ENCODE measurements around the gene PLIN3. TPM values are rescaled to one million over a fixed set of nuclear protein-coding genes. Genes with fewer than 3 reads are reported as not detected.
A peak's percentile ranks its signal among the peaks of the same experiment; 100 is the strongest.
"Not testable (repeated sequence)": the region's sequence is repeated elsewhere in the genome, so short reads cannot be mapped to it uniquely, and the experiment has no call there.

Gene PLIN3
- total RNA-seq, 2 experiments from 2014 or later, result 36.6 to 37.7 TPM

GRCh38 chr19:4816950-4817278 is 50.6 kb downstream of the PLIN3 start:
- peaks cover 22% of the 10 kb centered on the region for H3K4me1 Mint-ChIP-seq (ENCODE audit: low read depth)
- no peaks in the 10 kb centered on the region for H3K9me3 Mint-ChIP-seq
- ChIA-PET POLR2A (interaction anchor here (0.8 to 1.4 kb wide), 4 partner anchors 9 to 95 kb away, joined by 3 to 6 read pairs (median 4); no protein-coding TSS in a partner anchor), CTCF (interaction anchor here (0.7 to 1.1 kb wide), 4 partner anchors 27 to 215 kb away, joined by 3 to 5 read pairs (median 4); no protein-coding TSS in a partner anchor)
- no peaks in the 10 kb centered on the region for H3K27me3 Mint-ChIP-seq
- no peak overlapping the region for H3K27ac Mint-ChIP-seq
- H3K4me3 Mint-ChIP-seq, result no peak overlapping the region
- H3K36me3 Mint-ChIP-seq, result peaks cover 14% of the 10 kb centered on the region
- intact Hi-C loops (cut with micrococcal nuclease), result no loop called here
- no peak for DNase-seq

GRCh38 chr19:4816202-4816949 is 51.1 kb downstream of the PLIN3 start:
- H3K27ac Mint-ChIP-seq, result no peak overlapping the region
- peaks cover 14% of the 10 kb centered on the region for H3K36me3 Mint-ChIP-seq
- no peaks in the 10 kb centered on the region for H3K9me3 Mint-ChIP-seq
- H3K4me1 Mint-ChIP-seq (ENCODE audit: low read depth), result peaks cover 25% of the 10 kb centered on the region
- ChIA-PET CTCF (interaction anchor here (0.7 to 0.8 kb wide), 2 partner anchors 33 to 35 kb away, joined by 3 to 4 read pairs; no protein-coding TSS in a partner anchor), POLR2A (interaction anchor here (0.8 to 1.4 kb wide), 2 partner anchors 14 to 96 kb away, joined by 3 to 6 read pairs; no protein-coding TSS in a partner anchor)
- H3K27me3 Mint-ChIP-seq, result no peaks in the 10 kb centered on the region
- no peak for DNase-seq
- intact Hi-C loops (cut with micrococcal nuclease), result no loop called here
- H3K4me3 Mint-ChIP-seq, result no peak overlapping the region

- H3K36me3 Mint-ChIP-seq, result peaks cover 14% of the 10 kb centered on the region
- H3K27ac Mint-ChIP-seq, result peak overlapping the region; percentile 57
- POLR2A ChIA-PET, result no interaction called here
- H3K4me1 Mint-ChIP-seq (ENCODE audit: low read depth), result peaks cover 25% of the 10 kb centered on the region
- no peaks in the 10 kb centered on the region for H3K27me3 Mint-ChIP-seq
- DNase-seq, result peak; percentile 81
- peak overlapping the region; percentile 55 for H3K4me3 Mint-ChIP-seq
- no peaks in the 10 kb centered on the region for H3K9me3 Mint-ChIP-seq
- CTCF ChIA-PET, result interaction anchor here (0.8 kb wide), 1 partner anchor 36 kb away, joined by 4 read pairs; no protein-coding TSS in a partner anchor
- intact Hi-C loops (cut with micrococcal nuclease), result loop anchor here (2.0 kb wide), 1 partner anchor 13 kb away; no protein-coding TSS in a partner anchor
Observed at GRCh38 chr19:4815426-4816201, 51.9 kb downstream of the PLIN3 start.

GRCh38 chr19:4814625-4815425 is 52.6 kb downstream of the PLIN3 start:
- no peaks in the 10 kb centered on the region for H3K9me3 Mint-ChIP-seq
- peaks cover 14% of the 10 kb centered on the region for H3K36me3 Mint-ChIP-seq
- intact Hi-C loops (cut with micrococcal nuclease), result loop anchor here (2.0 kb wide), 1 partner anchor 14 kb away; no protein-coding TSS in a partner anchor
- ChIA-PET POLR2A (no interaction called here), CTCF (interaction anchor here (0.7 to 3.2 kb wide), 2 partner anchors 37 to 97 kb away, joined by 7 to 19 read pairs; no protein-coding TSS in a partner anchor)
- no peak overlapping the region for H3K27ac Mint-ChIP-seq
- H3K27me3 Mint-ChIP-seq, result no peaks in the 10 kb centered on the region
- H3K4me3 Mint-ChIP-seq, result no peak overlapping the region
- H3K4me1 Mint-ChIP-seq (ENCODE audit: low read depth), result peaks cover 25% of the 10 kb centered on the region
- no peak for DNase-seq

GRCh38 chr19:4811328-4812131 is 55.9 kb downstream of the PLIN3 start:
- peak; percentile 92 for DNase-seq
- Mint-ChIP-seq H3K4me3 (no peak overlapping the region), H3K9me3 (no peaks in the 10 kb centered on the region), H3K36me3 (peaks cover 9% of the 10 kb centered on the region), H3K4me1 (ENCODE audit: low read depth) (peaks cover 22% of the 10 kb centered on the region), H3K27me3 (no peaks in the 10 kb centered on the region), H3K27ac (no peak overlapping the region)
- ChIA-PET CTCF (interaction anchor here (0.6 to 7.4 kb wide), 10 partner anchors 11 to 398 kb away, joined by 3 to 395 read pairs (median 23); partner anchors contain the start of gene PLIN3), POLR2A (no interaction called here)
- intact Hi-C loops (cut with micrococcal nuclease), result loop anchor here (2.0 kb wide), 2 partner anchors 99 to 219 kb away; no protein-coding TSS in a partner anchor

- Mint-ChIP-seq H3K4me1 (ENCODE audit: low read depth) (peaks cover 3% of the 10 kb centered on the region), H3K9me3 (no peaks in the 10 kb centered on the region), H3K36me3 (no peaks in the 10 kb centered on the region), H3K4me3 (no peak overlapping the region), H3K27me3 (no peaks in the 10 kb centered on the region), H3K27ac (no peak overlapping the region)
- intact Hi-C loops (cut with micrococcal nuclease), result no loop called here
- DNase-seq, result no peak
- POLR2A ChIA-PET, result interaction anchor here (0.9 kb wide), 1 partner anchor 15 kb away, joined by 3 read pairs; no protein-coding TSS in a partner anchor
- CTCF ChIA-PET, result interaction anchor here (0.9 to 7.4 kb wide), 4 partner anchors 17 to 226 kb away, joined by 3 to 395 read pairs (median 19); partner anchors contain the start of gene FEM1A
Observed at GRCh38 chr19:4807188-4807587, 60.3 kb downstream of the PLIN3 start.

- ChIA-PET CTCF (interaction anchor here (0.9 to 7.4 kb wide), 5 partner anchors 16 to 227 kb away, joined by 3 to 395 read pairs (median 14); partner anchors contain the start of gene FEM1A), POLR2A (no interaction called here)
Observed at GRCh38 chr19:4806384-4806783, 61.1 kb downstream of the PLIN3 start.

GRCh38 chr19:4805140-4805539 is 62.3 kb downstream of the PLIN3 start:
- H3K4me1 Mint-ChIP-seq (ENCODE audit: low read depth); H3K36me3 Mint-ChIP-seq: not testable (repeated sequence)

More at GRCh38 chr19:4806384-4806783, 61.1 kb downstream of the PLIN3 start:
- H3K36me3 Mint-ChIP-seq, result no peaks in the 10 kb centered on the region
- H3K27ac Mint-ChIP-seq, result no peak overlapping the region
- intact Hi-C loops (cut with micrococcal nuclease), result no loop called here
- no peaks in the 10 kb centered on the region for H3K9me3 Mint-ChIP-seq
- H3K4me1 Mint-ChIP-seq (ENCODE audit: low read depth), result no peaks in the 10 kb centered on the region
- no peak for DNase-seq
- no peaks in the 10 kb centered on the region for H3K27me3 Mint-ChIP-seq
- no peak overlapping the region for H3K4me3 Mint-ChIP-seq

GRCh38 chr19:4803736-4804695 is 63.5 kb downstream of the PLIN3 start:
- Mint-ChIP-seq H3K4me3 (no peak overlapping the region), H3K36me3 (peaks cover 2% of the 10 kb centered on the region), H3K9me3 (no peaks in the 10 kb centered on the region), H3K27ac (no peak overlapping the region), H3K27me3 (no peaks in the 10 kb centered on the region), H3K4me1 (ENCODE audit: low read depth) (no peaks in the 10 kb centered on the region)
- CTCF ChIA-PET, result interaction anchor here (0.6 to 5.1 kb wide), 12 partner anchors 9 to 332 kb away, joined by 3 to 35 read pairs (median 3); partner anchors contain the start of genes FEM1A and HDGFL2
- POLR2A ChIA-PET, result interaction anchor here (0.6 kb wide), 1 partner anchor 76 kb away, joined by 3 read pairs; no protein-coding TSS in a partner anchor
- intact Hi-C loops (cut with micrococcal nuclease), result loop anchor here (1.0 kb wide), 1 partner anchor 72 kb away; no protein-coding TSS in a partner anchor
- DNase-seq, result peak; percentile 73

More at GRCh38 chr19:4805140-4805539, 62.3 kb downstream of the PLIN3 start:
- DNase-seq; H3K27me3 Mint-ChIP-seq; H3K9me3 Mint-ChIP-seq; H3K27ac Mint-ChIP-seq; H3K4me3 Mint-ChIP-seq; intact Hi-C loops (cut with micrococcal nuclease): not testable (repeated sequence)
- POLR2A ChIA-PET, result interaction anchor here (0.6 kb wide), 1 partner anchor 53 kb away, joined by 3 read pairs; no protein-coding TSS in a partner anchor
- CTCF ChIA-PET, result interaction anchor here (0.6 to 5.1 kb wide), 8 partner anchors 15 to 220 kb away, joined by 3 to 35 read pairs (median 5); partner anchors contain the start of gene FEM1A

- Mint-ChIP-seq H3K36me3 (peaks cover 5% of the 10 kb centered on the region), H3K27me3 (no peaks in the 10 kb centered on the region), H3K4me3 (no peak overlapping the region), H3K9me3 (no peaks in the 10 kb centered on the region), H3K27ac (no peak overlapping the region), H3K4me1 (ENCODE audit: low read depth) (no peaks in the 10 kb centered on the region)
- no peak for DNase-seq
- intact Hi-C loops (cut with micrococcal nuclease), result no loop called here
- ChIA-PET POLR2A (no interaction called here), CTCF (interaction anchor here (0.6 to 5.1 kb wide), 3 partner anchors 7 to 70 kb away, joined by 9 to 30 read pairs (median 17); no protein-coding TSS in a partner anchor)
Observed at GRCh38 chr19:4802711-4803110, 64.8 kb downstream of the PLIN3 start.
